ENCODE measurements around the gene RREB1. TPM values are rescaled to one million over a fixed set of nuclear protein-coding genes. Genes with fewer than 3 reads are reported as not detected.

The RREB1 gene
- total RNA-seq, 1 donor: 52.2 TPM

GRCh38 chr6:7239590-7239948 lies 131.8 kb downstream of the RREB1 start:
- DNase-seq (ENCODE audit: low read depth in 2 of 3, low spot score in 2 of 3): no peak

GRCh38 chr6:7240351-7240750 lies 132.6 kb downstream of the RREB1 start:
- no peak for DNase-seq (ENCODE audit: low read depth in 2 of 3, low spot score in 2 of 3)

GRCh38 chr6:7241160-7241559 lies 133.4 kb downstream of the RREB1 start:
- no peak for DNase-seq (ENCODE audit: low read depth in 2 of 3, low spot score in 2 of 3)

DNA sequence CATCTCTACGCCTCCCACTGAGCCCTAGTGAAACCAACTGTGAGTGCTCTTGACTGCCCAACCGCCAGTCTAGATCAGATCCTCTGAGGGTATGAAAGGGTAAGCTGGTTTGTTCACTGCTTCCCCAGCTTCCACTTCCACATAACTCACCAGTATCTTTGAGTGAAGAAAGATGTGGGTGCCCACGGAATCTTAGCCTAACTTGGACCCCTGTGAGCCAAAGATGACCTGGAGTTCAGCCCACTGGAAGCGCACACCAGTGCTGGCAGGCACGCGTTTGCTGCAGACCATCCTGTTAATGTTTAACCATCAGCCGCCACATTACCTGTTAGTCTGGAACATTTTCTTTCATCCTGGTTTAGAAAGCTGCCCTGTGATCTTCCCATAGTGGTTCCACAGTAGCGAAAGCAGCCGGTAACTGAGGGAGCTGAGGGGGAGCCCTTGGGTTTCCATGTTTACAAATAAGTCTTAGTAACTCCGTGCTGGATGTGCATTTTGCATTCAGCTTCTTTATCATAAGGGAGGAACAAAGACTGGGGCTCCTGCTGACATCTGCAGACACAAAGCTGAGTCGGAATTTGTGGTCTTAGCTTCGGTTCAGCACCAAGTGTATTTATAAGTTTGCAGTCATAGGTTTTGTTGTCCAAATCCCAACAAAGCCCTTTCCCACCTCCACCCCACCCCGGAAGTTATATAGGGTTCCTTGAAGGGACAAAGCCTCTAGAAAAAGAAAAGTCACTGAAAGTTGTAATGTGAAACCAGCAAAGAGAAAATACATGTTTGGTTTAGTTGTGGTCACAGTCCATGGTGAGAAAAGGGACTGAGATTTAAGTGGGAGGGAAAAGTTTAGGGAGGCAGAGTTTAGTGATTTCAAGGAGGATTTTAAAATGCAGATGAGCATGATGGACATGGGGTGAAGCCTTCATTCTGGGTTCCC lies 134.2 kb downstream of the RREB1 start:
- DNase-seq (ENCODE audit: low read depth in 2 of 3, low spot score in 2 of 3): no peak

DNA sequence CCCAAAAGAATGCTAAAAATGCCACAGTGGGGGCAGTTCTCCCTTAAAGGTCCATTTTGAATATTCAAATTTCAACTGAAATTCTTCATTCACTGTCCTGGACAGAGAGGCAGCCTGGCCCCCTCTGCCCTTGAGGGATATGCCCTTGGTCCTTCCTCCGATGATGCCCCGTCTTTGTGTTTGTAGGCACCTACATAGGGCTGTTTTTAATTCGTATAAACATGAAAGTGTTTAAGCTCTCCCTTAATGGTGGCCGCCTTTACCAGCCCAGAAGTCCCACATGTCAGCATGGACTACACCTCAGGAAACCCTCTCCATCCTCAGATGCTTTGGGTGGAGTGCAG lies 135.0 kb downstream of the RREB1 start:
- no peak for DNase-seq (ENCODE audit: low read depth in 2 of 3, low spot score in 2 of 3)

- peak; percentile 21 to 86 (median 75) for DNase-seq (ENCODE audit: low read depth in 2 of 3, low spot score in 2 of 3)
These were observed 135.6 kb downstream of the RREB1 start for GRCh38 chr6:7243179-7243981.

GRCh38 chr6:7245668-7246393 lies 138.1 kb downstream of the RREB1 start:
- no peak for DNase-seq (ENCODE audit: low read depth in 2 of 3, low spot score in 2 of 3)

DNA sequence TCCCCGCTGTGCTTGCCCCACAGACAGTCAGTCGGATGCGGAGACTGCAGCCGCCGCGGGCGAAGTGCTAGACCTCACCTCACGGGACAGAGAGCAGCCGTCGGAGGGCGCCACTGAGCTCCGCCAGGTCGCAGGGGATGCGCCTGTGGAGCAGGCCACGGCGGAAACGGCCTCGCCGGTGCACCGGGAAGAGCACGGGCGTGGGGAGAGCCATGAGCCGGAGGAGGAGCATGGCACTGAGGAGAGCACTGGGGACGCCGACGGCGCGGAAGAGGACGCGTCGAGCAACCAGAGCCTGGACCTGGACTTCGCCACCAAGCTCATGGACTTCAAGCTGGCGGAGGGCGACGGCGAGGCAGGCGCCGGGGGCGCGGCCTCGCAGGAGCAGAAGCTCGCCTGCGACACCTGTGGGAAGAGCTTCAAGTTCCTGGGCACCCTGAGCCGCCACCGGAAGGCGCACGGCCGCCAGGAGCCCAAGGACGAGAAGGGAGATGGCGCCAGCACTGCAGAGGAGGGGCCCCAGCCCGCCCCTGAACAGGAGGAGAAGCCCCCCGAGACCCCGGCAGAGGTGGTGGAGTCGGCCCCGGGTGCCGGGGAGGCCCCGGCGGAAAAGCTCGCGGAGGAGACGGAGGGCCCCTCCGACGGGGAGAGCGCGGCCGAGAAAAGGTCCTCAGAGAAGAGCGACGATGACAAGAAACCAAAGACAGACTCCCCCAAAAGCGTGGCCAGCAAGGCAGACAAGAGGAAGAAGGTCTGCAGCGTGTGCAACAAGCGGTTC lies 138.8 kb downstream of the RREB1 start:
- no peak for DNase-seq (ENCODE audit: low read depth in 2 of 3, low spot score in 2 of 3)

GRCh38 chr6:7247179-7247456 lies 139.4 kb downstream of the RREB1 start:
- no peak for DNase-seq (ENCODE audit: low read depth in 2 of 3, low spot score in 2 of 3)

- no peak for DNase-seq (ENCODE audit: low read depth in 2 of 3, low spot score in 2 of 3)
These were observed 140.1 kb downstream of the RREB1 start for GRCh38 chr6:7247828-7248227.

DNA sequence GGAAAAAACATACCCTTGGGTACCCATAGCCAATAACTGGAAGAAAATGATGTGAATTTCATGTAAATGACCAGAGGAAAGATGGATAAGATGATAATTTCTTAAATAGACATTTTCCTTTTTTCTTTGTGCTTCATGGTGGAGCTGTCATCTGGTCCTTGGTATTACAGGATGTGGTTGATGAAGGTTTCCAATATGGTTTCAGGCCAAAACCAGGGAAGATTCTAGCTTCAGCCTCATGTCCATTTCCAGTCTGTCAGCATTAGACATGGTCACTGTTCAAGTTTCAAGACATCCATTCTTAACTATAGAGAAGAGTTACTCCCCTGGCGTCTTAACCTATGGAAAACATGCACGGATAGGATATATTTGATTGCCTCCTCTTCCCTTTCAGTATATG lies 141.6 kb downstream of the RREB1 start:
- DNase-seq (ENCODE audit: low read depth in 2 of 3, low spot score in 2 of 3): no peak

GRCh38 chr6:7249946-7250643 lies 142.3 kb downstream of the RREB1 start:
- no peak for DNase-seq (ENCODE audit: low read depth in 2 of 3, low spot score in 2 of 3)

GRCh38 chr6:7250812-7251211 lies 143.1 kb downstream of the RREB1 start:
- no peak for DNase-seq (ENCODE audit: low read depth in 2 of 3, low spot score in 2 of 3)

- DNase-seq (ENCODE audit: low read depth in 2 of 3, low spot score in 2 of 3): no peak
These were observed 144.0 kb downstream of the RREB1 start for GRCh38 chr6:7251646-7252260.

- DNase-seq (ENCODE audit: low read depth in 2 of 3, low spot score in 2 of 3): no peak
These were observed 144.6 kb downstream of the RREB1 start for GRCh38 chr6:7252390-7252789.

- DNase-seq (ENCODE audit: low read depth in 2 of 3, low spot score in 2 of 3): no peak
These were observed 147.4 kb downstream of the RREB1 start for GRCh38 chr6:7254980-7255835.

GRCh38 chr6:7255918-7256317 lies 148.2 kb downstream of the RREB1 start:
- DNase-seq (ENCODE audit: low read depth in 2 of 3, low spot score in 2 of 3): no peak

- DNase-seq (ENCODE audit: low read depth in 2 of 3, low spot score in 2 of 3): no peak
These were observed 149.0 kb downstream of the RREB1 start for GRCh38 chr6:7256785-7257184.

Measured in hematopoietic multipotent progenitor cell (in vitro differentiated cells).